Measurements from ENCODE around the gene DNAH5. TPM values are rescaled to one million over a fixed set of nuclear protein-coding genes. Genes with fewer than 3 reads are reported as not detected.

The DNAH5 gene
- total and polyA plus RNA-seq, 12 donors: 0.06 to 1.4 (median 0.26) TPM

GRCh38 chr5:13674391-13674790, 270.1 kb downstream of the DNAH5 start:
- TF ChIP-seq, protein P1, sequence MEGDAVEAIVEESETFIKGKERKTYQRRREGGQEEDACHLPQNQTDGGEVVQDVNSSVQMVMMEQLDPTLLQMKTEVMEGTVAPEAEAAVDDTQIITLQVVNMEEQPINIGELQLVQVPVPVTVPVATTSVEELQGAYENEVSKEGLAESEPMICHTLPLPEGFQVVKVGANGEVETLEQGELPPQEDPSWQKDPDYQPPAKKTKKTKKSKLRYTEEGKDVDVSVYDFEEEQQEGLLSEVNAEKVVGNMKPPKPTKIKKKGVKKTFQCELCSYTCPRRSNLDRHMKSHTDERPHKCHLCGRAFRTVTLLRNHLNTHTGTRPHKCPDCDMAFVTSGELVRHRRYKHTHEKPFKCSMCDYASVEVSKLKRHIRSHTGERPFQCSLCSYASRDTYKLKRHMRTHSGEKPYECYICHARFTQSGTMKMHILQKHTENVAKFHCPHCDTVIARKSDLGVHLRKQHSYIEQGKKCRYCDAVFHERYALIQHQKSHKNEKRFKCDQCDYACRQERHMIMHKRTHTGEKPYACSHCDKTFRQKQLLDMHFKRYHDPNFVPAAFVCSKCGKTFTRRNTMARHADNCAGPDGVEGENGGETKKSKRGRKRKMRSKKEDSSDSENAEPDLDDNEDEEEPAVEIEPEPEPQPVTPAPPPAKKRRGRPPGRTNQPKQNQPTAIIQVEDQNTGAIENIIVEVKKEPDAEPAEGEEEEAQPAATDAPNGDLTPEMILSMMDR (IDR thresholded peaks at IDR 0.05): no peak
- TF ChIP-seq POLR2A (IDR thresholded peaks at IDR 0.05): no peak

GRCh38 chr5:13673511-13673910, 271.0 kb downstream of the DNAH5 start:
- no peak overlapping the region for H3K4me3 ChIP-seq
- intact Hi-C loops (cut with DNase I): no loop called here
- 43 to 52% (median 50%) methylated on average over 3 of the region's 3 CpGs for WGBS, 4 donors
- no peaks in the 10 kb centered on the region for H3K4me1 ChIP-seq (replicated peaks in 1 of 2)
- no peak overlapping the region for H3K27ac ChIP-seq
- H3K27me3 ChIP-seq: no peaks in the 10 kb centered on the region
- DNase-seq: no peak
- no peaks in the 10 kb centered on the region for H3K9me3 ChIP-seq (replicated peaks in 1 of 3)
- no peaks in the 10 kb centered on the region for H3K36me3 ChIP-seq (replicated peaks in 1 of 2)
- TF ChIP-seq POLR2A (IDR thresholded peaks at IDR 0.05): no peak
- TF ChIP-seq, protein P1 (IDR thresholded peaks at IDR 0.05): no peak

More at GRCh38 chr5:13674391-13674790, 270.1 kb downstream of the DNAH5 start:
- H3K27ac ChIP-seq: no peak overlapping the region
- H3K4me1 ChIP-seq (replicated peaks in 1 of 2): no peaks in the 10 kb centered on the region
- no peak overlapping the region for H3K4me3 ChIP-seq
- no peak for DNase-seq
- H3K27me3 ChIP-seq: no peaks in the 10 kb centered on the region
- H3K36me3 ChIP-seq (replicated peaks in 1 of 2): no peaks in the 10 kb centered on the region
- H3K9me3 ChIP-seq (replicated peaks in 1 of 3): no peaks in the 10 kb centered on the region
- intact Hi-C loops (cut with DNase I): no loop called here

DNA sequence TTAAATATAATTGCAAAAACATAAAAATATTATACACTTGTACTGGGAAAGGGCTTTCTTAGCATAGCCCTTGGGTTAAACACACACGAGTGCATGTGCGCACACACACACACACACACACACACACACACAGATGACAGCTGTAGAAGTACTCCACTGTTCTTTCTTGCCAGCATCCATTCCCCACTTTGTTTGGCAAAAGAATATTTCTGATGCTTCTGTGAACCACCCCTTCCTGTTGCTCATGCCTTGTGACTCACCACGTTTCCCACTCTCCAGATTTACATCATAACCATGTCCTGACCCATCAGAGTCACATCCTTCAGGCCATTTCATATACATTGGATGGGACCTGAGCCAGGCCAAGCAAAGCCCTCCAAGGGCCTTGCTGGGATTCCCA, 280.1 kb downstream of the DNAH5 start:
- intact Hi-C loops (cut with DNase I): no loop called here
- TF ChIP-seq, protein P1 (IDR thresholded peaks at IDR 0.05): no peak
- no peak for TF ChIP-seq POLR2A (IDR thresholded peaks at IDR 0.05)
- no peak overlapping the region for H3K27ac ChIP-seq
- no peak for DNase-seq
- 36 to 59% (median 55%) methylated on average over 3 of the region's 3 CpGs for WGBS, 4 donors
- no peaks in the 10 kb centered on the region for H3K27me3 ChIP-seq
- H3K36me3 ChIP-seq (replicated peaks in 1 of 2): no peaks in the 10 kb centered on the region
- no peak overlapping the region for H3K4me3 ChIP-seq
- no peaks in the 10 kb centered on the region for H3K4me1 ChIP-seq (replicated peaks in 1 of 2)
- H3K9me3 ChIP-seq (replicated peaks in 1 of 3): no peaks in the 10 kb centered on the region

DNA sequence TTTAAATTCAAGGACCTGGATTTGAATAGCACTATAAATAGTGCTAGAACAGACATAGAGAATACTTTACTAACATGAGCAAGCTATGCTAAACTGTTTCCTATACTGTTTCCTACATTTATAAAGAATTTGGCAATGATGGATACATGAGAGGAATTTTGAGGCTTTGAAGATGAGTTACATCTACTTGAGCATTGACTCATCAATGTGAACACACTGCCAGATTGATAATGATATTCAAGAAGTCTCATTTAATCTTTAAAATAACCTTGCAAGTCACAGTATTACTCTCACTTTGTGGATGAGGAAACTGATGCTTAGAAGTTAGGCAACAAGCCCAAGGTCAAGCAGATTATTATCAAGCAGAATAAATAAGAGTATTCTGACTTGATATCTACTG, 281.9 kb downstream of the DNAH5 start:
- Histone ChIP-seq H3K27ac (no peak overlapping the region), H3K27me3 (no peaks in the 10 kb centered on the region), H3K4me1 (replicated peaks in 1 of 2) (no peaks in the 10 kb centered on the region), H3K4me3 (no peak overlapping the region), H3K9me3 (replicated peaks in 1 of 3) (no peaks in the 10 kb centered on the region), H3K36me3 (replicated peaks in 1 of 2) (no peaks in the 10 kb centered on the region)
- intact Hi-C loops (cut with DNase I): no loop called here
- no peak for DNase-seq
- TF ChIP-seq, protein P1 (IDR thresholded peaks at IDR 0.05): no peak
- TF ChIP-seq POLR2A (IDR thresholded peaks at IDR 0.05): no peak

Data from adrenal gland (tissue), 12 donors.